Activated T-cell treated with anti-CD3 and anti-CD28 coated beads, Interleukin-2, amount 50 U/mL, for 48 hours (primary cell): ENCODE results near the gene DSC1.
"Not testable (repeated sequence)": the region's sequence is repeated elsewhere in the genome, so short reads cannot be mapped to it uniquely, and the experiment has no call there.

Source experiments
- DNase-seq, 2 experiments: peaks; one replicate each; pipeline ENCODE4 v3.0.0-alpha.2; 2020

Gene DSC1

GRCh38 chr18:31162825-31163435 is at the start of gene DSC1:
Gene DSC1 (minus strand): TSS chr18:31162856. CDS start chr18:31162594, 262 bp downstream.
- no peak for DNase-seq

DNA sequence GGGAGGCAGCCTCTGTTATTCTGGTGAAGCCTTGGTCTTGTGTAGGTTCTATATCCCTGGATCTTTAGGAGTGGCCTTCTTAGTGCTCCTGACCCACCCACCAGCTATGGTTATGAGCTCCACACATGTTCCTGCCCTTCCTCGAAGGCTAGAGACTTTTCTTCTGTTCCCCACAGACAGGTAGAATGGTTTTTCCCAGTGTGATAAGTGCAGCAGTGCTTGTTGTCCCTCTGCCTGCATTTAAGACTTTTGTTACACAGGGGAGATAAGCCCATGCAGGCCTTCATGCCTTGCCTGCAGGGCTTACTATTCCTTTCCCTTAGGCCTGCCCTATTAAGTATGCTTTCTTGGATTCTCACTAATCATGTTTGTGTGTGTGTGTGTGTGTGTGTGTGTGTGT is 48.4 kb upstream of the DSC1 start:
- DNase-seq = no peak

- no peak for DNase-seq
Observed at GRCh38 chr18:31209041-31209440, 46.4 kb upstream of the DSC1 start.

DNA sequence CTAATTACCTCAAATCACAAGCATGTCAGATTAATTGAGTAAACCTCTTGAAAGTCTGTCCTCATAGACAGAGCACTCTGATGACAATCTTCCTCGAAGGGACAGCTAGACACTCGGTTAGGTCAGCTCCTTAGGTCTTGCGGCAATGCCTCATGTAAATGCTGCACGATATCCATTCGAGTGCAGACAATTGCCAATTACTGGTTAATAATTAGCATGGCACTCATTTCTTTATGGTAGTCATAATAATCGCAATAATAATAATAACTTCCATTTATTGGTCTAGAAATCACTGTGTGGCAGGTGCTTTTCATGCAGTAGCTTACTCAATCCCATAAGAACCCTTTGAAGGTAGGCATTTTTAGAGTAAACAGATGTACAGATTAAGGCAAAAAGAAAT is 44.7 kb upstream of the DSC1 start:
- DNase-seq = no peak

- DNase-seq = no peak
Observed at GRCh38 chr18:31206787-31207381, 44.2 kb upstream of the DSC1 start.

- DNase-seq = no peak
Observed at GRCh38 chr18:31206071-31206470, 43.4 kb upstream of the DSC1 start.

DNA sequence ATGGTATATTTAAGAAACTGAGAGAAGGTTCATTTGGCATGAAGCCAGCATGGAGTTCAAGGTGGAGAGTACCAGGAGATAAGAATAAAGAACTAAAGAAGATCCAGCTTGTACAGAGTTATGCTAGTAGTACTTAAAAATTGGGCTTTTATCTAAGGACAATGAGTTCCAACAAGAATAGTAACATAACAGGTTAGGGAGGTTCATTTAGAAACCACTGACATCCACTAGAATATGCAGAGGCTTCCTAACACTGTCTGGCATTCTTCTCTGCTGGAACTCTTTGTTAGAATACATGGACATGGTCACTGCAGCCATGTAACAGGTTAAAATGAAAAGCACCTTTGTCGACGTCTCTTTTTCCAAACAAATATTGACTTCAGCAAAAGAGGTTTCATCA is 42.6 kb upstream of the DSC1 start:
- no peak for DNase-seq

DNA sequence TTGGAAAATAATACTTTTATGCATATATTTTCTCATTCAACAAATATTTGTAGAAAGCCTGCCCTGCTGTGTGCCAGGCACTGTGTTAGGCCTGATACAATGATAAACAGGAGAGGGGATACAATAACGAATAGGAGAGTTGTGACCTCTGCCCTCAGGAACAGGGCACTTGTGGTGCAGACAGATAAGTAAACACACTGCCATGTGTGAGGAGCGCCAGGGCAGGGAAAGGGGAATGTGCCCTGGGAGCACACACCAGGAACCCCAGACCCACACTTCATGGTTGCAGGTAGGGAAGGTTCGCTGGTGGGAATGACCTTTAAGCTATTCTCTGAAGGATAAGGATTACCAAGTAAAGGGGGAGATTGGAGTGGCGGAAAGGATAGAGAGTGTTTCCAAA is 42.2 kb upstream of the DSC1 start:
- no peak for DNase-seq

DNA sequence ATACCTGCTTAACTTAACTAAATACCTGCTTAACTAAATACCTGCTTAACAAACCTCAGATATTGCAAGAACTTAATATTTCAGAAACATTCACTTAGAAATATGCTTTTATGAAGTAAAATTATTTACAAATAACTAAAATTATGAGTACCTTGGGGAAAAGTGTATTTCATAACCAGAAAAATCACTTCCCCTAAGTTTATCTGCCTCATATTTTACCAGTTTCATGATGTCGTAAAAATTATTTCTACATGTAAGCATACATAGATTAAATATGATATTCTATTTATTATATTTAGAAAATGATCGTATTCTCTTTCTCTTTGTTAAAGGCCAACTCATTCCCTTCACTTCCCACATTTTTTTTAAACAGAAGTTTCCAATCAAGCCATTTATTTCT is 41.5 kb upstream of the DSC1 start:
- DNase-seq = no peak

DNA sequence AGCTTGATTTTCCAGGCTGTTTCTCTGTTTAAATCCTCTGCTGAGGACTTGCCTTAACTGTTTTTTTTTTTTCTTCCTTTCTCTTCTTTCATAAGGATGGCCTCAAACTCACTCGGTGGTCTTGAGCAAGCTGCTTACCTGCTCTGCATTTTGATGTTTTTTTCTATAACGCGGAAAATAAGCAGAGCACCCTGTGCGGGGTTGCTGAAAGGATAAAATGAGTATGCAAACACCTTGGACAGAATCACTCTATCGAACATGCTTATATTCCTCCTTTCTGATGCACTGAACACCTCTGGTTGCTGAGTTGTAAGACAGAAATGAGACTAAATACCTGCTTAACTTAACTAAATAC is 41.1 kb upstream of the DSC1 start:
- no peak for DNase-seq

DNA sequence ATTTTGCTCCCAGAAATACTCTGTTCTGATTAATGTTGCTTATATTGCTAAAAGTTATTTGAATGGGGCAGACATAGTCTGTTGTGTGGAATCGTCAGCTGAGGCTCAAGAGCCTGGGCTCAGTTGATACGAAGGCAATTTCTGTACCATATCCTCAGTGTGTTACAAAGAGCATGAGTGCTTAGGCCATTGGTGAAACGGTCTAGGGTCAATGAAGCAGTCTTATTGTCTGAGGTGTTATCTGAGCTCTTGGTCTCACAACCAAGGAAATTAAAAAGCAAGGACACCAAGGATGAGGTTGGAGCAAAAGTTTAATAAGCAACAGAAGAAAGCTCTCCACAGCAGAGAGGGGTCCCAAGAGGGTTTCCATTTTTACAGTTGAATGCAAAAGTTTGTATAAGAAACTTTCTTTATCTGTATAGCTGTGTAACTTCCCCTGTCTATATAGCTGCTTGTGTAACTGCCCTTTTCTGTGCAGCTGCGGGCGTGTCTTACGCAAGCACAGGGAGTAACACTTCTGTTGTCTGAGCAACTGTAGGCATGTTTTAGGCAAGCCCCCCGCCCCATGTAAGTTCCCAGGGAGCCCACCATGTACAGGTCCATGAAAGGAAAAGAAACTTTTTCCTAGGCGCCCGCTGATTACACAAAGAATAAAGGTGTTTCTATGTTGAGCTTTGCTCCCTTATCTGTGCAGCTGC is 40.6 kb upstream of the DSC1 start:
- DNase-seq = no peak

DNA sequence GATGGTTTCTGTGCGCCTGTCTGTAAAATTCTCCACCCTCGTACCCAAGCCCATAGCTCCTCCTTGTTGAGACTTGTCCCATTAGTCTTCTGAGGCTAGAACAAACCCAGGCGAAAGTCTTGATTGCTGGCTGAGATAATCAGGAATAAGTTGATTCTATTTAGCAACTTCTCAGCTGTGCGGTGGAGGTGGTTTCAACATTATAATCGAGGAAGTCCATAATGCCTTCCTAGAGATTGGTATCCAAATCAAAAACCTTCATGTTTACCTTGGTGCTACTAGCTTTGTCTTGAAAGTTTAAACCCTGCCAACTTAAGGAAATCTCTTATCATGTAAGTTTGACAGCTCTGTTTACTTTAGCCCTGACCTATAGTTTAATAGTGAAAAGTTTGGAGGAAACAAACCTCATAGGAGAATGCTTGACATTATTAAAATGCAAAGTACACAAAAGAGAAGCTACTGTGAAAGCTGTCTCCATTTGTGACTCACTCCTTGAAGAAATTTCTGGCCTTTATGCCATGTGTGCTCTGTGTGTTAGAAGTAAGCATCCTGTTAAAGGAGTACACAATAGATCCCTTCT is 36.6 kb upstream of the DSC1 start:
- DNase-seq = no peak

DNA sequence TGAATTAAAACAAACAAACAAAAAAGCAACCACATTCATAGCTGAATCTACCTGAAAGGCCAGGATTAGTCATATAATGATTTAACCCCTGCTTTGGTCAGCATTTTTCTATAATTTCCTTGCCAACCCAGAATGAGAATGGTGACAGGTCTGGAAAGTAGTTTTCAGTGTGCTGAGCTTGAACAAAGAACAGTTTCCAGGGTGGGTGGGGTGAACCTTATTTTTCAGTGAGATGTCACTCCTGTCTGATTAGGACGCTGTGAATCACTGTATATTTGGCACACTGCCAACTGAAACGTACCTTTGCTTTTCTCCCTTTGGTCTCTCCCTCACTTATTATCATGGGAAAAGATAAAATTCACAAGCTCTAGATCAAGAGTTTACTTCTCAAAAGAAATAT is 35.0 kb upstream of the DSC1 start:
- no peak for DNase-seq

DNA sequence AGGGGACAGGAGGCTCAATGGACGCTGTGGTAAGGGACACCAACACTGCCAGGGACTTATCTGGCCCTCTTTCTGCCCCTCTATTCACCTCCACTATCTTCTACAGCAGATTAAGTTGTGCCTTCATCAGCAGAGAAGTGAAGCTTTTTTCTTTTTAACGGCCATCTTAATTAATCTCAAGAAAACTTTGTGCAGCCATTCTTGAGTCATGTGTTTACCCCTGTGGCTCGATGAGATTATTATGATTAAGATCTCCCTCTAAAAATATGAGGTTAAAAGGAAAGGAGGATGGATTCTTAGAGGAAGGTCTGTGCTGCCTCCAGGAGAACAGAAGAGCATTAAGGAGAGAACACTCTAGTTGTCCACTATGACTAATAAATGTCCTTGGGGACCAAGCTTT is 32.4 kb upstream of the DSC1 start:
- no peak for DNase-seq

DNA sequence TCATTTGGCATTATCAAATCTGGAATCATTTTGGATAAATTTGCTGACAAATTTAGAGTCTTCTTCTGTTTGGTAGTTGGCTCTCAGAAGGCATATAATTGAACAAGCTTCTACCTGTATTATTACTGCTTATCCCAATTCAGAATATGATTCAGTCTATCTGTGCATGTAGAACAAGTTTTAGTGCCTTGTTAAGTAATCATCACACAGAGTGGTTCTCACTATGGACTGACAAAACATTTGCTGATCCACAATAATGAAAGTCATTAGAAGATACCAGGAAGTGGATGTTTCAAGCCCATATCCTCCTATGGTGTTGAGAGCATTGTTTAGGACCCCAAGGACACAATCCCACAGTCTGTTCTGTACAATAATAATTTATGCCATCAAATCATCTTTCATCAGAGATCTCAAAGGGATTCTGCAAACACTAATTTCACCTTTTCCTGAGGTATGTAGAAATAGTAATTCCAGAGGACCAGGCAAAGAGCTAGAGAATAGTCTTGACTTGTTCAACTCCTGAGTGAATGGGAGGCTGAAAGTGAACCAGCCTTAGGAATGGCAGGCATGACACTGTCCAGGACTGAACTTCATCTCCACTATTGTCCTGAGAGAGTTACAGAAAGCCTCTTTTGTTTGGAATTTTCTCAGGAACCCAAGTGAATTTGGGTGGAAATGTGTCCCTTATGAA is 29.6 kb upstream of the DSC1 start:
- DNase-seq = no peak

DNA sequence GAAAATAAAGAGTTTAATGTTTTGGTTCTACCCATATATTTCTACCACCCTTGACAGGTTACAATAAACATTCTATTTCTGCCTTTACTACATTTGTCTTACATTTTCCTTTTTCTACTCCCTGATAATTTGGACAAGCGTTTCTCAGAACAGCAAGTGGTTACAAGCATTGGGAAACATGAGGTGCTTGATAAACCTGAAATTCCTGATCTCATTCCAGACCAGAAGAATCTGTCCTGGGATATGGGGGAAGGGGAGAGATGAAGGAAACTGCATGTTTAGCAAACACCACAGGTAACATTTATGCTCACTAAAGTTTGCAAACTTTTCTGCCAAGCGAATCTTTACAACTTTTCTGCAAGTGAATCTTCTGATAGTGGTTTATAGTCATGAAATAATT is 28.3 kb upstream of the DSC1 start:
- no peak for DNase-seq

DNA sequence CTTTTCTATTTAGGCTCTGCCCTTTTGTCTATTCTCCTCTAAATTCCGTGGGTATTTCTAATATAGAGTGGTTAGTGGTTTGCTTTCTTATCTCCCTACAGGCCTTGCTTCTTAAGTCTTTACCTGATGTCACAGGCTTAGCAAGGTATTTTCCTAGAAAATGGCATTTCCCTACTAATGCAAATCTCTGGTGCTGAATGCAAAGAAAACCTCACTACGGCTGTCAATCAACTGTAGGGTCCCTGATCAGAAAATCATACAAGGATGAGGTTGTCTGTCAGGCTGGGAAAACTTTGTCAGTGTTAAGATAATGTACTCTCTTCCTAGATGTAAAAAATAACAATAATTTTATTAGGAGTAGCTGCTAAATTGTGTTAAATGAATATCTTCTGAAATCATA is 27.1 kb upstream of the DSC1 start:
- no peak for DNase-seq

- DNase-seq = no peak
Observed at GRCh38 chr18:31185186-31185950, 22.7 kb upstream of the DSC1 start.

- no peak for DNase-seq
Observed at GRCh38 chr18:31183302-31183701, 20.6 kb upstream of the DSC1 start.

DNA sequence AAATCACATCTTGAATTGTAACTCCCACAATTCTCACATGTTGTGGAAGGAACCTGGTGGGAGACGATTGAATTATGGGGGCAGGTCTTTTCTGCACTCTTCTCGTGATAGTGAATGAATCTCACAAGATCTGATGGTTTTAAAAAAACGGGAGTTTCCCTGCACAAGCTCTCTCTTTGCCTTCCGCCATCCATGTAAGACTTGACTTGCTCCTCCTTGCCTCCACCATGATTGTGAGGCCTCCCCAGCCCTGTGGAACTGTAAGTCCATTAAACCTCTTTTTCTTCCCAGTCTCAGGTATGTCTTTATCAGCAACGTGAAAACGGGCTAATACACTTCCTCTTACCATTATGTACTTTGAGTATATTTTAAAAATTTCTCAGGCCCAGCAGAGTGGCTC is 14.7 kb upstream of the DSC1 start:
- DNase-seq = not testable (repeated sequence)

DNA sequence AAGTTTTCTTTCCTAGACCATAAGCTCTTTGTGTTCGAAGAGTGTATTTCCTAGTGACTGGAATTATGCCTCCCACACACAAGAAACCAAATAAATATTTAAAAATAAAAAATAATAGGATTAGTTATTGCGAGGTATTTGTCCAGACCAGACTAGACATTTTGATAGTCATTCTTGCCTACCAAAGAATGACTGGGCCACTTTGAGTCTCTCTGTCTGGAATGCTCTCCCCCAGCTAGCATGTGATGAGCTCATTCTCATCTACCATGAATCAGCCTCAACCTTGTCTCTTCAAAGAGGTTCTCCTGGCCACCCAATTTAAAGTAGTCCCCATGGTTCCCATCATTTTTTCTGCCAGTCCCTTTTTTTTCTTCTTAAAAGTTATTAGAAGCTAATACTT is 13.9 kb upstream of the DSC1 start:
- no peak for DNase-seq

DNA sequence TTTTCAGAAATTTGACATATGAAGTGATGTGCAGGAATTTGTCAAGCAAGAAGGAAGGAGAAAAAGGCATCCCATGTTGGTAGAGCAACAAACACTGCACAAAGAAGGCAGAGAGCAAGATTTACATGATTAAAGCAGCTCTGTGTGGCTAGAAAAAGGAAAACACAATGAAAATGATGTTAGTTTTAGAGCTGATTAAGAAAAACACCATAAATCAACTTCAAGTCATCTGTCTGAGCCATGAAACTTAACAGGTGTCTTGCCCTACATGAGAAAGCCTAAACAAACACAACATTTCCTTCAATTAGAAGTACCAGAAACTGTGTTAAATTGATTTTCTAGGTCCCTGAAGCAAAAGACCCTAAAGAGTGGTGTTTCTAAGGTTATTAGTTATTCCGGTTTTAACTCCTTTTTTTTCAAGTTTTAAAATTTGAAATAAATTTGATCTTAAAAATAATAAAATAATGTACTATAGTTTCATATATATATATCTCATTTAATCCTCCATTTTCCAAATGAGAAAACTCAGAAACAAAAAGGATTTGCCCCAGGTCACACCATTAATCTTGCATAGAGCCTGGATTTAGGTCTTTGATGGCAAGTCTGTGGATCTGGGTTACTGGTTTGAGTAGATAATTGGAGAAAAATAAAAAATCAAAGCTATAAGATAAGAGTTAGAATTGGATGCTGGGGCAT is 8.6 kb upstream of the DSC1 start:
- DNase-seq = no peak
